Measurements from ENCODE around the gene ALG1. TPM values are rescaled to one million over a fixed set of nuclear protein-coding genes. Genes with fewer than 3 reads are reported as not detected.
"Not testable (repeated sequence)": the region's sequence is repeated elsewhere in the genome, so short reads cannot be mapped to it uniquely, and the experiment has no call there.

The ALG1 gene
- total RNA-seq, 2 experiments from 2014 or later: 12.8 to 14.1 TPM

- DNase-seq: peak; percentile 49
- H3K4me1 Mint-ChIP-seq (ENCODE audit: low read depth): peaks cover 15% of the 10 kb centered on the region
- peaks cover 12% of the 10 kb centered on the region for H3K27me3 Mint-ChIP-seq
- POLR2A ChIA-PET; intact Hi-C loops (cut with micrococcal nuclease); CTCF ChIA-PET; H3K36me3 Mint-ChIP-seq; H3K27ac Mint-ChIP-seq; H3K9me3 Mint-ChIP-seq; H3K4me3 Mint-ChIP-seq: not testable (repeated sequence)
Measured at GRCh38 chr16:5117300-5118087, 45.9 kb downstream of the ALG1 start.

GRCh38 chr16:5131467-5132004 lies 59.9 kb downstream of the ALG1 start:
- H3K27me3 Mint-ChIP-seq: peaks cover 14% of the 10 kb centered on the region
- CTCF ChIA-PET; intact Hi-C loops (cut with micrococcal nuclease); POLR2A ChIA-PET; H3K4me3 Mint-ChIP-seq; H3K27ac Mint-ChIP-seq; H3K4me1 Mint-ChIP-seq (ENCODE audit: low read depth); H3K9me3 Mint-ChIP-seq; H3K36me3 Mint-ChIP-seq; DNase-seq: not testable (repeated sequence)

- peaks cover 15% of the 10 kb centered on the region for H3K27me3 Mint-ChIP-seq
- intact Hi-C loops (cut with micrococcal nuclease); H3K4me1 Mint-ChIP-seq (ENCODE audit: low read depth); DNase-seq; H3K4me3 Mint-ChIP-seq; POLR2A ChIA-PET; H3K27ac Mint-ChIP-seq; H3K36me3 Mint-ChIP-seq; H3K9me3 Mint-ChIP-seq; CTCF ChIA-PET: not testable (repeated sequence)
Measured at GRCh38 chr16:5132915-5133600, 61.4 kb downstream of the ALG1 start.

GRCh38 chr16:5134739-5135452 lies 63.3 kb downstream of the ALG1 start:
- CTCF ChIA-PET; DNase-seq; intact Hi-C loops (cut with micrococcal nuclease); H3K36me3 Mint-ChIP-seq; H3K4me3 Mint-ChIP-seq; H3K4me1 Mint-ChIP-seq (ENCODE audit: low read depth); H3K27ac Mint-ChIP-seq; POLR2A ChIA-PET; H3K9me3 Mint-ChIP-seq: not testable (repeated sequence)
- H3K27me3 Mint-ChIP-seq: peaks cover 20% of the 10 kb centered on the region

Other genes with a start within 250 kb of the ALG1 start
- 10 to 100 TPM; 71.6 to 73.3 TPM for gene GLYR1, start 224.6 kb upstream of the ALG1 start, total RNA-seq
- gene UBN1, start 224.4 kb upstream of the ALG1 start, total RNA-seq: 10 to 100 TPM; 24.4 TPM
- under 1 TPM in 1 of 2 experiments, not detected in 1; 0.05 TPM for gene PPL, start 134.7 kb upstream of the ALG1 start, total RNA-seq
- gene SEC14L5, start 113.5 kb upstream of the ALG1 start, total RNA-seq: under 1 TPM in 1 of 2 experiments, not detected in 1; 0.07 TPM
- gene NAGPA, start 37.9 kb upstream of the ALG1 start, total RNA-seq: 1 to 10 TPM; 7.6 to 7.8 TPM
- gene C16orf89, start 5.9 kb upstream of the ALG1 start, total RNA-seq: not detected
- 10 to 100 TPM; 18.4 to 18.8 TPM for gene EEF2KMT, start 26.0 kb downstream of the ALG1 start, total RNA-seq

Data from activated CD4-positive, alpha-beta memory T cell treated with anti-CD3 and anti-CD28 coated beads for 36 hours (primary cell).